Measurements from ENCODE around the gene EHBP1.

- TF ChIP-seq CTCF (IDR thresholded peaks at IDR 0.05): no peak
- TF ChIP-seq POLR2A (IDR thresholded peaks at IDR 0.05): no peak
Measured at GRCh38 chr2:63053081-63053888, 347.8 kb downstream of the EHBP1 start.
